A549 (cell line): ENCODE results near the gene TRIM71. TPM values are rescaled to one million over a fixed set of nuclear protein-coding genes. Genes with fewer than 3 reads are reported as not detected.

Experiments
- ATAC-seq, 2 experiments: fragments of 200-7000 bp in 1 of 2; fragments of >200 bp in 1 of 2; cut with Nextera tagmentation in 1 of 2; cut with Tn5 transposase in 1 of 2; 3 replicates each; pipeline versions ENCODE4 v1.8.0 to v1.9.1; 2018 to 2020; ENCODE audit warnings: mild to moderate bottlenecking in 1 of 2, moderate library complexity in 1 of 2
- CTCF ChIA-PET: fragments of 300-600 bp; sonication (Branson Sonifier 250); formaldehyde crosslinking; extraction: SDS; loops from one replicate; lab custom pipeline; 2021; ENCODE audit warnings: antibody characterized with exemption, inconsistent platforms; lab: Yijun Ruan, JAX
- POLR2A ChIA-PET: fragments of 350-600 bp; formaldehyde crosslinking; extraction: SDS; loops from one replicate; lab custom pipeline; 2021; ENCODE audit warnings: antibody characterized with exemption, inconsistent platforms; lab: Yijun Ruan, JAX
- DNase-seq, 2 experiments: peaks; one replicate each; pipeline versions ENCODE4 v3.0.0 to v3.0.0-alpha.2; 2011 to 2016; ENCODE audit warnings: low read depth in 1 of 2, low spot score in 1 of 2
- FAIRE-seq: peaks from 2 replicates; lab custom pipeline; 2011; peaks lifted over from hg19 to GRCh38; lab: Jason Lieb, UNC
- H3K27ac ChIP-seq, 2 experiments: fragments of >200 bp; sonication (Bioruptor Twin); formaldehyde crosslinking; 3 replicates each; pipeline ENCODE4 v1.5.1; 2016 to 2017
- H3K4me1 ChIP-seq: fragments of >200 bp; sonication (Bioruptor Twin); formaldehyde crosslinking; 3 replicates; pipeline ENCODE4 v1.6.1; 2016
- H3K4me2 ChIP-seq: fragments of >200 bp; sonication (Bioruptor Twin); formaldehyde crosslinking; 3 replicates; pipeline ENCODE4 v1.6.1; 2016
- H3K4me3 ChIP-seq: fragments of >200 bp; sonication (Bioruptor Twin); formaldehyde crosslinking; 3 replicates; pipeline ENCODE4 v1.5.1; 2016
- H3K9me3 ChIP-seq: fragments of >200 bp; sonication (Bioruptor Twin); formaldehyde crosslinking; 3 replicates; pipeline ENCODE4 v1.6.1; 2016
- BHLHE40 ChIP-seq: IDR thresholded peaks from 2 replicates; pipeline ENCODE4 v1.6.1; 2012; ENCODE audit warnings: low read depth, low read length, inconsistent platforms
- CHD2 ChIP-seq: fragments of 150-350 bp; IDR thresholded peaks from 2 replicates; pipeline ENCODE4 v1.6.1; 2014; ENCODE audit warnings: low read length; ENCODE audit not compliant: partially characterized antibody
- CHD4 ChIP-seq: fragments of 200-600 bp; sonication (generic); IDR thresholded peaks from 2 replicates; pipeline ENCODE4 v1.6.1; 2016; ENCODE audit warnings: antibody characterized with exemption, mild to moderate bottlenecking, borderline replicate concordance
- EHF ChIP-seq: fragments of 250-450 bp; sonication (Bioruptor Pico); IDR thresholded peaks from 2 replicates; pipeline ENCODE4 v1.5.0; 2020; ENCODE audit warnings: mild to moderate bottlenecking
- ELK1 ChIP-seq: fragments of 150-350 bp; IDR thresholded peaks from 2 replicates; pipeline ENCODE4 v1.6.1; 2014; ENCODE audit warnings: low read depth, mild to moderate bottlenecking, low read length
- ESRRA ChIP-seq: fragments of 150-350 bp; IDR thresholded peaks from 2 replicates; pipeline ENCODE4 v1.6.1; 2014; ENCODE audit warnings: mild to moderate bottlenecking, low read length, borderline replicate concordance
- FOSB ChIP-seq: fragments of 250-450 bp; sonication (Bioruptor Pico); IDR thresholded peaks from 2 replicates; pipeline ENCODE4 v1.5.0; 2020; ENCODE audit warnings: mild to moderate bottlenecking, moderate library complexity
- HDAC2 ChIP-seq: fragments of 200-600 bp; sonication (generic); IDR thresholded peaks from 2 replicates; pipeline ENCODE4 v1.6.1; 2016
- JUN ChIP-seq, 2 experiments: fragments of >200 bp; sonication (Bioruptor Twin); formaldehyde crosslinking; IDR thresholded peaks; 2 replicates in 1 of 2; 3 replicates in 1 of 2; pipeline ENCODE4 v1.6.1; 2016 to 2017
- MAFK ChIP-seq: fragments of 450-650 bp; IDR thresholded peaks from 2 replicates; pipeline ENCODE4 v1.6.1; 2014; ENCODE audit not compliant: partially characterized antibody
- MYC ChIP-seq: IDR thresholded peaks from 2 replicates; pipeline ENCODE4 v1.6.1; 2012; ENCODE audit warnings: mild to moderate bottlenecking, inconsistent platforms, low read length, improper control_type of control experiment, borderline replicate concordance
- NR3C1 ChIP-seq: fragments of >200 bp; sonication (Bioruptor Twin); formaldehyde crosslinking; IDR thresholded peaks from 3 replicates; pipeline ENCODE4 v1.6.1; 2017
- PBX3 ChIP-seq: IDR thresholded peaks from 2 replicates; pipeline ENCODE4 v1.6.1; 2012
- PHF8 ChIP-seq: fragments of 200-600 bp; sonication (generic); IDR thresholded peaks from 2 replicates; pipeline ENCODE4 v1.6.1; 2016; ENCODE audit warnings: low read depth, mild to moderate bottlenecking, antibody characterized with exemption, moderate library complexity, borderline replicate concordance
- POLR2AphosphoS2 ChIP-seq: conservative IDR thresholded peaks from 2 replicates; pipeline ENCODE4 v1.6.1; 2012; ENCODE audit warnings: low read length, improper control_type of control experiment, inconsistent platforms
- REST ChIP-seq: fragments of 200-600 bp; sonication (generic); IDR thresholded peaks from 2 replicates; pipeline ENCODE4 v1.6.1; 2016; ENCODE audit warnings: antibody characterized with exemption, mild to moderate bottlenecking, moderate library complexity
- TFCP2L1 ChIP-seq: fragments of 250-450 bp; sonication (Bioruptor Pico); IDR thresholded peaks from 2 replicates; pipeline ENCODE4 v1.5.0; 2021; ENCODE audit warnings: mild to moderate bottlenecking
- ZFP36 ChIP-seq: fragments of 450-650 bp; IDR thresholded peaks from 2 replicates; pipeline ENCODE4 v1.6.1; 2014; ENCODE audit warnings: borderline replicate concordance; ENCODE audit not compliant: partially characterized antibody
- ZNF302 ChIP-seq: fragments of 250-450 bp; sonication (Bioruptor Pico); IDR thresholded peaks from 2 replicates; pipeline ENCODE4 v1.9.0; 2021; ENCODE audit warnings: inconsistent platforms, mild to moderate bottlenecking, moderate library complexity
- WGBS: methylation state at CpG from one replicate; pipeline ENCODE4 v1.1.6; 2017; ENCODE audit errors: missing lambda C conversion rate; 5-methylcytosine and 5-hydroxymethylcytosine counted together
- polyA plus RNA-seq, 4 experiments: library from polyadenylated mRNA; depleted of rRNA in 3 of 4; stranded (reverse); fragments of >200 nt; fragmentation: RNase III in 1 of 4; extraction: RNeasy Plus Mini Kit Qiagen cat#74134 plus additional on column Dnase treatment in 1 of 4; gene quantifications; 2 replicates in 3 of 4; 3 replicates in 1 of 4; pipeline ENCODE4 v1.2.3, GENCODE V29; 2011 to 2017

Gene TRIM71
- polyA plus RNA-seq, 2 of the 4 experiments (the other 2 are of a cell fraction) = 0.01 TPM; not detected in 1

- TF ChIP-seq PHF8 (no peak), ELK1 (no peak), FOSB (CRISPR knock-in tag) (no peak), REST (no peak), POLR2AphosphoS2 (no peak), CHD2 (no peak), MYC (no peak), CHD4 (no peak), JUN (IDR thresholded peaks at IDR 0.05) (no peak), NR3C1 (no peak), HDAC2 (no peak), TFCP2L1 (CRISPR knock-in tag) (no peak), ZNF302 (CRISPR knock-in tag) (no peak), BHLHE40 (no peak), PBX3 (no peak), EHF (CRISPR knock-in tag) (no peak), ZFP36 (no peak)
- TF ChIP-seq, all 56 proteins: peak for 0
- FAIRE-seq = no peak
- no peak overlapping the region for H3K27ac ChIP-seq
- peak in 1 of 2 experiments; percentile 54; a peak in 4 of 6 replicates for ATAC-seq
- no peaks in the 10 kb centered on the region for H3K4me1 ChIP-seq
- WGBS = 67% methylated on average over 7 of the region's 7 CpGs
- no peak for DNase-seq
- no peak overlapping the region for H3K4me3 ChIP-seq
- ChIA-PET CTCF (interaction anchor here (0.7 kb wide), 1 partner anchor 21 kb away, joined by 4 read pairs; no protein-coding TSS in a partner anchor), POLR2A (no interaction called here)
- H3K9me3 ChIP-seq = no peaks in the 10 kb centered on the region
- no peak overlapping the region for H3K4me2 ChIP-seq
Observed at GRCh38 chr3:32913790-32914446, 96.1 kb downstream of the TRIM71 start.

- H3K4me3 ChIP-seq = no peak overlapping the region
- POLR2A ChIA-PET = no interaction called here
- H3K27ac ChIP-seq = no peak overlapping the region
- no peak overlapping the region for H3K4me2 ChIP-seq
- TF ChIP-seq ESRRA (no peak), MAFK (peak; percentile 35)
- FAIRE-seq (peak; percentile 63), DNase-seq (no peak), ATAC-seq (no peak)
- H3K9me3 ChIP-seq = no peaks in the 10 kb centered on the region
- no peaks in the 10 kb centered on the region for H3K4me1 ChIP-seq
- CTCF ChIA-PET = no interaction called here
- WGBS = 67% methylated on average over 2 of the region's 2 CpGs
Observed at GRCh38 chr3:32919920-32920319, 102.1 kb downstream of the TRIM71 start.
